ENCODE measurements around the gene EIF1AX. TPM values are rescaled to one million over a fixed set of nuclear protein-coding genes. Genes with fewer than 3 reads are reported as not detected.
"Not testable (repeated sequence)": the region's sequence is repeated elsewhere in the genome, so short reads cannot be mapped to it uniquely, and the experiment has no call there.

EIF1AX gene
- total RNA-seq, 1 donor, result 112 TPM

GRCh38 chrX:20129547-20129946 lies 12.1 kb downstream of the EIF1AX start:
- DNase-seq (ENCODE audit: low read depth), result peak; percentile 52
- no peak for TF ChIP-seq CTCF (IDR thresholded peaks at IDR 0.05; ENCODE audit: insufficient read depth, low read length)
- no peak overlapping the region for H3K4me3 ChIP-seq (ENCODE audit: low read depth, low read length)

- peak; percentile 52 for DNase-seq (ENCODE audit: low read depth)
- H3K4me3 ChIP-seq (ENCODE audit: low read depth, low read length), result no peak overlapping the region
- TF ChIP-seq CTCF (IDR thresholded peaks at IDR 0.05; ENCODE audit: insufficient read depth, low read length), result no peak
Observed at GRCh38 chrX:20128670-20129069, 13.0 kb downstream of the EIF1AX start.

- not testable (repeated sequence) for H3K4me3 ChIP-seq (ENCODE audit: low read depth, low read length); DNase-seq (ENCODE audit: low read depth)
- peak; percentile 34 for TF ChIP-seq CTCF (IDR thresholded peaks at IDR 0.05; ENCODE audit: insufficient read depth, low read length)
Observed at GRCh38 chrX:20127440-20127839, 14.2 kb downstream of the EIF1AX start.

- DNase-seq (ENCODE audit: low read depth); H3K4me3 ChIP-seq (ENCODE audit: low read depth, low read length): not testable (repeated sequence)
Observed at GRCh38 chrX:20126833-20127232, 14.8 kb downstream of the EIF1AX start.

GRCh38 chrX:20124964-20125363 lies 16.7 kb downstream of the EIF1AX start:
- DNase-seq (ENCODE audit: low read depth), result no peak
- no peak overlapping the region for H3K4me3 ChIP-seq (ENCODE audit: low read depth, low read length)
- no peak for TF ChIP-seq CTCF (IDR thresholded peaks at IDR 0.05; ENCODE audit: insufficient read depth, low read length)

- no peak overlapping the region for H3K4me3 ChIP-seq (ENCODE audit: low read depth, low read length)
- no peak for TF ChIP-seq CTCF (IDR thresholded peaks at IDR 0.05; ENCODE audit: insufficient read depth, low read length)
- DNase-seq (ENCODE audit: low read depth), result no peak
Observed at GRCh38 chrX:20118065-20118824, 23.4 kb downstream of the EIF1AX start.

- no peak for TF ChIP-seq CTCF (IDR thresholded peaks at IDR 0.05; ENCODE audit: insufficient read depth, low read length)
- DNase-seq (ENCODE audit: low read depth), result no peak
- H3K4me3 ChIP-seq (ENCODE audit: low read depth, low read length), result peak within 1 kb of the TSS; percentile 33
Observed at GRCh38 chrX:20116577-20117240, 24.9 kb downstream of the EIF1AX start, which contains the start of gene MAP7D2. MAP7D2 (minus strand) TSS chrX:20116907; CDS start chrX:20116879, 28 bp downstream.
